Endothelial cell of umbilical vein (primary cell): ENCODE data around the gene TNPO2. TPM values are rescaled to one million over a fixed set of nuclear protein-coding genes. Genes with fewer than 3 reads are reported as not detected.

ENCODE experiments used
- BruUV-seq: library from RNA; stranded (reverse); fragments of 400-500 nt; replicated peaks from 2 replicates; lab custom pipeline; 2021; lab: Mats Ljungman, UMichigan
- CTCF ChIA-PET: fragments of 300-600, 350-600 bp; sonication (Branson Sonifier 250); formaldehyde crosslinking; loops from one replicate; lab custom pipeline; 2021; ENCODE audit warnings: antibody characterized with exemption, inconsistent platforms; lab: Charles Lee
- POLR2A ChIA-PET: fragments of 300-600, 350-600 bp; sonication (Branson Sonifier 250); formaldehyde crosslinking; loops from one replicate; lab custom pipeline; 2021; ENCODE audit warnings: antibody characterized with exemption, inconsistent platforms; lab: Charles Lee
- DNase-seq: peaks from one replicate; pipeline ENCODE4 v3.0.0-alpha.2; 2011; ENCODE audit warnings: low read depth, low spot score
- FAIRE-seq: peaks from 2 replicates; lab custom pipeline; 2011; peaks lifted over from hg19 to GRCh38; lab: Jason Lieb, UNC
- H2AFZ ChIP-seq: 2 replicates; pipeline ENCODE4 v1.6.0; 2012; ENCODE audit warnings: low read depth, low read length, control low read depth, inconsistent platforms
- H3K27ac ChIP-seq: 2 replicates; pipeline ENCODE4 v1.5.1; 2011; ENCODE audit warnings: low read depth, mild to moderate bottlenecking, control low read depth, low read length, moderate library complexity; ENCODE audit not compliant: insufficient read depth
- H3K27me3 ChIP-seq, 2 experiments: 2 replicates each; pipeline versions ENCODE4 v1.6.0 to v1.6.1; 2011; ENCODE audit warnings: low read length in 2 of 2, mixed read lengths in 1 of 2; ENCODE audit not compliant: control insufficient read depth in 2 of 2, insufficient read depth in 2 of 2
- H3K36me3 ChIP-seq, 2 experiments: 2 replicates in 1 of 2; 3 replicates in 1 of 2; pipeline ENCODE4 v1.5.1; 2011; ENCODE audit warnings: low read length in 2 of 2, mild to moderate bottlenecking in 1 of 2, moderate library complexity in 1 of 2; ENCODE audit not compliant: control insufficient read depth in 2 of 2, insufficient read depth in 2 of 2; ENCODE audit errors: extremely low read depth in 1 of 2
- H3K4me1 ChIP-seq: 3 replicates; pipeline ENCODE4 v1.5.1; 2011; ENCODE audit warnings: mild to moderate bottlenecking, low read length; ENCODE audit not compliant: control insufficient read depth, insufficient read depth; ENCODE audit errors: extremely low read depth
- H3K4me2 ChIP-seq: 2 replicates; pipeline ENCODE4 v1.6.1; 2011; ENCODE audit warnings: low read length, control low read depth, mixed read lengths; ENCODE audit not compliant: insufficient read depth
- H3K4me3 ChIP-seq, 3 experiments: fragments of 200-600 bp in 1 of 3; sonication (generic), shearing (Covaris generic) in 1 of 3; replicated peaks in 1 of 3; 2 replicates each; pipeline ENCODE4 v1.5.1; 2011 to 2016; ENCODE audit warnings: control low read depth in 3 of 3, low read length in 3 of 3, mild to moderate bottlenecking in 2 of 3, inconsistent platforms in 1 of 3, low read depth in 1 of 3, moderate library complexity in 1 of 3; ENCODE audit not compliant: insufficient read depth in 1 of 3
- H3K79me2 ChIP-seq: 2 replicates; pipeline ENCODE4 v1.6.0; 2012; ENCODE audit warnings: low read length, inconsistent platforms; ENCODE audit not compliant: control insufficient read depth, insufficient read depth
- H3K9ac ChIP-seq: replicated peaks from 2 replicates; pipeline ENCODE3; 2011; ENCODE audit warnings: low read length, control low read depth; ENCODE audit not compliant: insufficient read depth; ENCODE audit errors: extremely low read depth
- H3K9me1 ChIP-seq: replicated peaks from 3 replicates; pipeline ENCODE4 v1.6.0; 2011; ENCODE audit warnings: mild to moderate bottlenecking, low read length; ENCODE audit not compliant: control insufficient read depth, insufficient read depth; ENCODE audit errors: extremely low read depth
- H3K9me3 ChIP-seq: replicated peaks from 2 replicates; pipeline ENCODE4 v1.5.1; 2012; ENCODE audit warnings: low read length, inconsistent platforms; ENCODE audit not compliant: control insufficient read depth, insufficient read depth
- H4K20me1 ChIP-seq: replicated peaks from 2 replicates; pipeline ENCODE3; 2011; ENCODE audit warnings: mild to moderate bottlenecking, low read length; ENCODE audit not compliant: control insufficient read depth, insufficient read depth; ENCODE audit errors: extremely low read depth
- EZH2 ChIP-seq: IDR thresholded peaks from 2 replicates; pipeline ENCODE4 v1.6.1; 2012; ENCODE audit warnings: borderline replicate concordance, low read depth, mild to moderate bottlenecking, moderate library complexity, low read length, inconsistent platforms; ENCODE audit not compliant: severe bottlenecking
- FOS ChIP-seq: IDR thresholded peaks from 2 replicates; pipeline ENCODE4 v1.6.1; 2011; ENCODE audit warnings: mild to moderate bottlenecking, low read length, moderate library complexity, borderline replicate concordance; ENCODE audit not compliant: insufficient read depth
- GATA2 ChIP-seq: IDR thresholded peaks from 2 replicates; pipeline ENCODE4 v1.7.0; 2011; ENCODE audit warnings: low read depth, mild to moderate bottlenecking, moderate library complexity, mixed read lengths, low read length; ENCODE audit not compliant: insufficient read length, insufficient read depth
- JUN ChIP-seq: IDR thresholded peaks from 2 replicates; pipeline ENCODE4 v1.6.1; 2011; ENCODE audit warnings: borderline replicate concordance, low read depth; ENCODE audit not compliant: insufficient read length, insufficient read depth
- MYC ChIP-seq: IDR thresholded peaks from one replicate; pipeline ENCODE4 v1.6.1; 2011; ENCODE audit warnings: mild to moderate bottlenecking, low read depth, low read length
- POLR2A ChIP-seq: IDR thresholded peaks from 2 replicates; pipeline ENCODE4 v1.6.1; 2012; ENCODE audit warnings: low read depth, mild to moderate bottlenecking, control low read depth, low read length
- POLR2AphosphoS5 ChIP-seq: IDR thresholded peaks from 2 replicates; pipeline ENCODE4 v1.6.1; 2012; ENCODE audit warnings: low read depth, mild to moderate bottlenecking, control low read depth, low read length, moderate library complexity; ENCODE audit not compliant: insufficient read depth
- dilution Hi-C: fragments of 300-500 bp; cut with MboI; formaldehyde crosslinking; loops from one replicate; pipeline ENCODE4 v1.15.0; 2019; ENCODE audit warnings: low sequenced_read_pairs; ENCODE audit not compliant: extremely low pct_ligation_motif_present
- intact Hi-C: fragments of 100-400 bp; cut with micrococcal nuclease; formaldehyde crosslinking; loops from one replicate; pipeline ENCODE4 v1.10.0; 2022
- polyA plus RNA-seq, 4 experiments: library from polyadenylated mRNA; depleted of rRNA in 3 of 4; stranded (reverse) in 3 of 4; unstranded in 1 of 4; fragments of >200 nt; gene quantifications; 2 replicates each; pipeline versions ENCODE4 v1.2.1 to v1.2.3, GENCODE V29; 2011 to 2012; ENCODE audit warnings: missing spikeins in 1 of 4
- total RNA-seq: library from RNA; stranded (reverse); gene quantifications from 2 replicates; pipeline ENCODE4 v1.2.3, GENCODE V29; 2021
- TF ChIP-seq, protein P1 (sequence below): IDR thresholded peaks from 2 replicates; pipeline ENCODE4 v1.6.1; 2011; ENCODE audit not compliant: insufficient read depth, insufficient read length
- TF ChIP-seq, protein P2 (sequence below), 2 donors: IDR thresholded peaks; 1 replicate in 1 of 2; 2 replicates in 1 of 2; pipeline ENCODE4 v1.5.1; 2011; ENCODE audit warnings: low read length in 2 of 2, mild to moderate bottlenecking in 2 of 2, moderate library complexity in 2 of 2, control low read depth in 1 of 2, inconsistent platforms in 1 of 2, low read depth in 1 of 2; ENCODE audit not compliant: insufficient read depth in 1 of 2; ENCODE audit errors: extremely low read depth in 1 of 2

TNPO2 gene
- total and polyA plus RNA-seq, 2 donors (not counting 3 experiments of a cell fraction or from before 2014, with no cell fraction given), result 94.5 to 98.8 TPM

GRCh38 chr19:12675399-12675798, 48.3 kb downstream of the TNPO2 start:
- DNase-seq, result no peak
- no peaks in the 10 kb centered on the region for H3K27me3 ChIP-seq
- no peak for FAIRE-seq
- POLR2A ChIA-PET, result no interaction called here
- dilution Hi-C loops, result no loop called here
- intact Hi-C loops, result no loop called here
- no peaks in the 10 kb centered on the region for H3K9me3 ChIP-seq
- H3K9me1 ChIP-seq, result no peaks in the 10 kb centered on the region
- no peaks in the 10 kb centered on the region for H4K20me1 ChIP-seq
- no TSS peak for BruUV-seq
- CTCF ChIA-PET, result interaction anchor here (1.6 kb wide), 1 partner anchor 82 kb away, joined by 4 read pairs; no protein-coding TSS in a partner anchor
- no peak overlapping the region for H3K9ac ChIP-seq
- peaks cover 3% of the 10 kb centered on the region for H3K4me1 ChIP-seq
- H2AFZ ChIP-seq, result no peak overlapping the region
- peaks cover 5 to 42% of the 10 kb centered on the region in 2 experiments for H3K36me3 ChIP-seq
- no peak overlapping the region for H3K4me3 ChIP-seq
- H3K4me2 ChIP-seq, result no peak overlapping the region
- TF ChIP-seq EZH2 (no peak), FOS (no peak), POLR2AphosphoS5 (no peak), MYC (no peak), POLR2A (no peak), GATA2 (no peak), JUN (no peak)
- TF ChIP-seq, protein P1, sequence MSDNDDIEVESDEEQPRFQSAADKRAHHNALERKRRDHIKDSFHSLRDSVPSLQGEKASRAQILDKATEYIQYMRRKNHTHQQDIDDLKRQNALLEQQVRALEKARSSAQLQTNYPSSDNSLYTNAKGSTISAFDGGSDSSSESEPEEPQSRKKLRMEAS, result no peak
- TF ChIP-seq, protein P2, sequence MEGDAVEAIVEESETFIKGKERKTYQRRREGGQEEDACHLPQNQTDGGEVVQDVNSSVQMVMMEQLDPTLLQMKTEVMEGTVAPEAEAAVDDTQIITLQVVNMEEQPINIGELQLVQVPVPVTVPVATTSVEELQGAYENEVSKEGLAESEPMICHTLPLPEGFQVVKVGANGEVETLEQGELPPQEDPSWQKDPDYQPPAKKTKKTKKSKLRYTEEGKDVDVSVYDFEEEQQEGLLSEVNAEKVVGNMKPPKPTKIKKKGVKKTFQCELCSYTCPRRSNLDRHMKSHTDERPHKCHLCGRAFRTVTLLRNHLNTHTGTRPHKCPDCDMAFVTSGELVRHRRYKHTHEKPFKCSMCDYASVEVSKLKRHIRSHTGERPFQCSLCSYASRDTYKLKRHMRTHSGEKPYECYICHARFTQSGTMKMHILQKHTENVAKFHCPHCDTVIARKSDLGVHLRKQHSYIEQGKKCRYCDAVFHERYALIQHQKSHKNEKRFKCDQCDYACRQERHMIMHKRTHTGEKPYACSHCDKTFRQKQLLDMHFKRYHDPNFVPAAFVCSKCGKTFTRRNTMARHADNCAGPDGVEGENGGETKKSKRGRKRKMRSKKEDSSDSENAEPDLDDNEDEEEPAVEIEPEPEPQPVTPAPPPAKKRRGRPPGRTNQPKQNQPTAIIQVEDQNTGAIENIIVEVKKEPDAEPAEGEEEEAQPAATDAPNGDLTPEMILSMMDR (IDR thresholded peaks at IDR 0.05; ENCODE audit: extremely low read depth in 1 of 2, insufficient read depth in 1 of 2, low read depth in 1 of 2, low read length in 2 of 2), result no peak
- H3K79me2 ChIP-seq, result peaks cover 12% of the 10 kb centered on the region
- H3K27ac ChIP-seq, result no peak overlapping the region
